GM21529 (cell line): ENCODE measurements around the gene PPP1R3F.
"Not testable (repeated sequence)": the region's sequence is repeated elsewhere in the genome, so short reads cannot be mapped to it uniquely, and the experiment has no call there.

Source experiments
- ATAC-seq: cut with Tn5 transposase; IDR thresholded peaks from one replicate; pipeline ENCODE4 v1.9.1; 2021; ENCODE audit not compliant: unreplicated experiment

PPP1R3F gene

DNA sequence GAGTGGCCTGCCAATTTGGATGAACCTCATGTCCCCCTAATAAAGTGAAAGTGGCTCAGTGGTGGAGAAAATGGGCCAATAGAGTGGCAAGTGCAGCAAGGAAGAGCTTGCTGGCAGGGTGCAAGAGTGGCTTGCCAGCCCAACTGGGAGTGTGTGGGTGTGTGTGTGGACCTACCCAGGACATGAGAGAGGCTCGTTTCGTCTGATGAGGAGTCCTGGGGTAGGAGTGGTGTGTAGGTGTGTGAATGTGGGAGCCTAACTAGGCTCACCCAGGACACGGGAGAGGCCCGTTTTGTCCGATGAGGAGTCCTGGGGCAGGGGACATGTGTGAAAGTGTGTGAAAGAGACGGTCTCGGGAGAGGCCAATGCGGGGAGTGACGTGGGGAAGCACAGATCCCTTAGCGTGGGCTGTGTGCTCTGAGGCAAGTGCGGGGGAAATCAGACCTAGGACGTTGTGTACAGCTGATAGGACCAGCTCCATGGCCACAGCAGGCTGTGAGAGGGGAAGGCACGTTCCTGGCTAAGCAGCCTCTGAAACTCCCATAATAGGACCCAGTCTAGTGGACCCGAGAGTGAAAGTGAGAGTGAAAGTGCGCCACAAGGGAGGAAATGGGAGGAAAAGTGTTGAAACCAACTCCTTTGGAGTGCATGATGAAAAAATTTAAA is 39.1 kb downstream of the PPP1R3F start:
- ATAC-seq = no peak

DNA sequence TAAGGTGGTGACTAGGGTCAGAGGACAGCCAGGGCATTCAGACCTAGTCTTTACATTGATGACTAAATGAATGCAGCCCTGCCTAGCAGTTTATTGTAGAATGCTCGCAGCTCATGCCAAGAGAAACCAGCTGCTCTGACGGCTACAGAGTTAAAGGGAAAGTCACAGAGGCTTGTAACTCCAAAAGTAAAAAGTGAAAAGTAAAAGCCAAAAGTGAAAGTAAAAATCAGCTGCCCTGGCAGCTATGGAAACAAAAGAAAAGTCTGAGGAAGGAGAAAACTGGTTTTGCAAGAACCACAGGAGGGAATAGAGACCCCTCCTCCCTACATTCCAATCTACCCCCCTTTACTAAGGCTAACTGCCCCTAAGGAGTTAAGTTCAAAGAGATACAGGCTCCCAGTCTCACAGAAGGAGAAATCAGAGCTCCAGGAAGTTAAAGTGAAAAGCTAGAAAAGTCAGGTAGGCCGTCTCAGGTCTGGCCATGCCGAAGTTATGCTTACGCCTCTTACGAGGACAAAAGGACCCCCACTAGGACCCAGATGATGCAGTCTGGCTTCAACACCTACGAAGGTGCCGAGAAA is 39.9 kb downstream of the PPP1R3F start:
- ATAC-seq = no peak

DNA sequence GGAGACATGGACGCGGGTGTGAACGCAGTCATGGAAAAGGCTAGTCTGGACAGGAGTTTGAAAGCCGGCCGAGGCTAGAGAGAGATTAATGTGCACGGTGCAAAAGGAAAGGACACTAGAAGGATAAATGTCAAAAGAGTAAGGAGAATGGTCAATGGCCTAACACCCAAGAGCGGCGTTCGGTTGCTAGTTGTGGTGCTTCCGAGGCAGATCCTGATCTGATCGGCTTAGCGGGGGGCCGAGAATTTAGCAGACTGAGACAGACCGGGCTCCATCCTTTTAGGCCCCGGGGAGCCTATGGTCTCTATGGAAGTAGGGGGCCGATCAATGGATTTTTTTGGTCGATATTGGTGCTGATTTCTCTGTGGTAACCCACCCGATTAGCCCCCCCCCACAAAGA is 40.8 kb downstream of the PPP1R3F start:
- ATAC-seq = no peak

DNA sequence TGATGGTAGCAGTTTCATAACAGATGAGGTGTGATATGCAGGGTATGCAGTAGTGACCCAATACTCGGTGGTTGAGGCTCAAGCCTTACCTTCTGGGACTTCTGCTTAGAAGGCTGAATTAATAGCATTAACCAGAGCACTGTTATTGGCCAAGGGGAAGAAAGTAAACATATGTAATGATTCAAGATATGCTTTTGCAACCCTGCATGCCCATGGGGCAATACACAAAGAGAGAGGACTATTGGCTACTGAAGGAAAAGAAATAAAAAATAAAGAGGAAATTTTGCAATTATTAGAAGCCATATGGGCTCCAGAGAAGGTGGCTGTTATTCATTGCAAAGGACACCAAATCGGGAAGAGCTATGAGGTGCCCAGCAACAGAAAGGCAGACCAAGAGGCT is 42.6 kb downstream of the PPP1R3F start:
- ATAC-seq = no peak

- no peak for ATAC-seq
Observed at GRCh38 chrX:49316085-49316484, 46.5 kb downstream of the PPP1R3F start.

DNA sequence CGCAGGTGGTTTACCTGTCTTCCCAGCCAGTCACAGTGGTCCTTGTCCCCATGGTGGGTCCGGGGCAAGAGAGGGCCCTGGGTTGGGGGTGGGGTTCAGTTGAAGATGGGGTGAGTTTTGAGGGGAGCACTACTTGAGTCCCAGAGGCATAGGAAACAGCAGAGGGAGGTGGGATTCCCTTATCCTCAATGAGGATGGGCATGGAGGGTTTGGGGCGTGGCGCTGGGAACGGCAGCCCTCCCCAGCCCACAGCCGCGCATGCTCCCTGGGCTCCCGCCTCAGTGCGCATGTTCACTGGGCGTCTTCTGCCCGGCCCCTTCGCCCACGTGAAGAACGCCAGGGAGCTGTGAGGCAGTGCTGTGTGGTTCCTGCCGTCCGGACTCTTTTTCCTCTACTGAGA is 52.1 kb downstream of the PPP1R3F start, which contains the start of gene GAGE12J:
Gene GAGE12J, plus strand, starts transcription at position 301 of the 400 bp plus-strand sequence. CDS start 1,157 bp downstream, outside the sequence.
- not testable (repeated sequence) for ATAC-seq

DNA sequence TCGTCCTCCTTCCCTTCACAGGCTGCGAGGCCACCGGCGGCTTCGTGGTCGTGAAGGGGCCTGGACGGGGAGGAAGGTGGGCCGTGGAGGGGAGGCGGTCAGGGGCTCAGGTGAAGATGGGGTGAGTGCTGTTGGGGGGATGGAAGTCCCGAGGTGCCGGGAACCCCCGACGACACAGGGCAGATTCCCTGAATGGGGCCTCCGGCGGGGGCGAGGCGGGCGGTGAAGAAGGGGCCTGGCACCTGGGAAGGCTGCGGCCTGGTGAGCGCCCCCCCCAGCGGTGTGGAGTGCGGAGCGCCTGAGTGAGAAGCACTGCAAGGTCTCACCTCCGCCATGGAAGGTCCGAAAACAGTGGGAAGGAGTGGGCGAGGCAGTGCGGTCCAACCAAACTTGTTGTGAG is 52.7 kb downstream of the PPP1R3F start:
- not testable (repeated sequence) for ATAC-seq

DNA sequence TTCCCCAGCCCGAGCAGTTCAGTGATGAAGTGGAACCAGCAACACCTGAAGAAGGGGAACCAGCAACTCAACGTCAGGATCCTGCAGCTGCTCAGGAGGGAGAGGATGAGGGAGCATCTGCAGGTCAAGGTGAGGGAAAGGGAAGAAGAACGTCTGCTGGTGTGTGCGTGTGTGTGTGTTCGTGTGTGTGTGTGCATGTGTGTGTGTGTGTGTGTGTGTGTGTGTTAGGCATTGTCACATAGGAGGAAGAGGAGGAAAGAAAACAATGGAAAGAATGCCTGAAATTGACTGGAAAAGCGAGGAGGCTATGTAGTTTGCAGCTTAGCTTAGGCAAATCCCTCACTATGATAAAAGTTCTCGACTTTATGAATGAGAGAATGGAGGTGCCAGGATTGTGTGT is 54.1 kb downstream of the PPP1R3F start:
- not testable (repeated sequence) for ATAC-seq

GRCh38 chrX:49330421-49330820 is 60.8 kb downstream of the PPP1R3F start:
- ATAC-seq = not testable (repeated sequence)

GRCh38 chrX:49331282-49331681 is 61.7 kb downstream of the PPP1R3F start, which contains the start of gene GAGE13:
GAGE13 (plus strand) TSS chrX:49331582; CDS start chrX:49332738, 1,156 bp downstream.
- not testable (repeated sequence) for ATAC-seq

DNA sequence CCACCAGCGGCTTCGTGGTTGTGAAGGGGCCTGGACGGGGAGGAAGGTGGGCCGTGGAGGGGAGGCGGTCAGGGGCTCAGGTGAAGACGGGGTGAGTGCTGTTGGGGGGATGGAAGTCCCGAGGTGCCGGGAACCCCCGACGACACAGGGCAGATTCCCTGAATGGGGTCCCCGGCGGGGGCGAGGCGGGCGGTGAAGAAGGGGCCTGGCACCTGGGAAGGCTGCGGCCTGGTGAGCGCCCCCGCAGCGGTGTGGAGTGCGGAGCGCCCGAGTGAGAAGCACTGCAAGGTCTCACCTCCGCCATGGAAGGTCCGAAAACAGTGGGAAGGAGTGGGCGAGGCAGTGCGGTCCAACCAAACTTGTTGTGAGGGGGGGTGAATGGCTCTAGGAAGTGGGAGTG is 62.2 kb downstream of the PPP1R3F start:
- ATAC-seq = not testable (repeated sequence)
